GM12878 (cell line): ENCODE measurements around the gene THADA.

Experiments
- CEBPB ChIP-seq, 2 experiments: fragments of 150-350 bp in 1 of 2; IDR thresholded peaks; 2 replicates each; pipeline ENCODE4 v1.6.1; 2012 to 2014; ENCODE audit warnings: low read depth in 2 of 2, low read length in 2 of 2, borderline replicate concordance in 1 of 2, inconsistent platforms in 1 of 2
- CHD1 ChIP-seq: IDR thresholded peaks from 2 replicates; pipeline ENCODE4 v1.6.1; 2012; ENCODE audit warnings: low read depth, low read length, improper control_type of control experiment
- CTCF ChIP-seq, 3 experiments: IDR thresholded peaks in 2 of 3; conservative IDR thresholded peaks in 1 of 3; 2 replicates each; pipeline ENCODE4 v1.5.1; 2011; ENCODE audit warnings: low read depth in 3 of 3, low read length in 3 of 3, mild to moderate bottlenecking in 3 of 3, control low read depth in 2 of 3, moderate library complexity in 2 of 3, inconsistent platforms in 1 of 3, mixed read lengths in 1 of 3; ENCODE audit not compliant: control insufficient read depth in 2 of 3, insufficient read depth in 1 of 3; ENCODE audit errors: extremely low read depth in 1 of 3
- EP300 ChIP-seq, 2 experiments: fragments of 150-350 bp in 1 of 2; IDR thresholded peaks; 2 replicates each; pipeline ENCODE4 v1.6.1; 2011 to 2012; ENCODE audit warnings: low read depth in 2 of 2, low read length in 2 of 2, borderline replicate concordance in 1 of 2, improper control_type of control experiment in 1 of 2, inconsistent platforms in 1 of 2; ENCODE audit not compliant: control insufficient read depth in 1 of 2
- HDAC2 ChIP-seq: fragments of 200-600 bp; sonication (generic); IDR thresholded peaks from 2 replicates; pipeline ENCODE4 v1.6.1; 2017
- POLR2A ChIP-seq: IDR thresholded peaks from 2 replicates; pipeline ENCODE4 v1.6.1; 2011; ENCODE audit warnings: low read depth, mild to moderate bottlenecking, low read length
- RAD51 ChIP-seq: fragments of 450-650 bp; IDR thresholded peaks from 2 replicates; pipeline ENCODE4 v1.6.1; 2016; ENCODE audit warnings: moderate library complexity, mild to moderate bottlenecking, inconsistent platforms
- SPI1 ChIP-seq: IDR thresholded peaks from 2 replicates; pipeline ENCODE4 v1.6.1; 2011; ENCODE audit warnings: low read depth, mild to moderate bottlenecking, low read length, moderate library complexity, borderline replicate concordance; ENCODE audit not compliant: insufficient read depth

- TF ChIP-seq CHD1 (no peak), CTCF (IDR thresholded peaks at IDR 0.05 in 2 of 3, conservative IDR thresholded peaks at IDR 0.05 in 1 of 3; ENCODE audit: control insufficient read depth in 2 of 3, extremely low read depth in 1 of 3, insufficient read depth in 1 of 3, low read depth in 3 of 3, low read length in 3 of 3) (no peak), EP300 (IDR thresholded peaks at IDR 0.05; ENCODE audit: borderline replicate concordance in 1 of 2, control insufficient read depth in 1 of 2, low read depth in 2 of 2, low read length in 2 of 2) (no peak), CEBPB (IDR thresholded peaks at IDR 0.05; ENCODE audit: borderline replicate concordance in 1 of 2, low read depth in 2 of 2, low read length in 2 of 2) (no peak), HDAC2 (no peak), RAD51 (no peak), SPI1 (no peak), POLR2A (no peak)
Measured at GRCh38 chr2:43222475-43223309, 373.1 kb downstream of the THADA start.
